ENCODE results near the gene NOP10.
A peak's percentile ranks its signal among the peaks of the same experiment; 100 is the strongest.

NOP10 gene

GRCh38 chr15:34330279-34330678 lies 12.7 kb downstream of the NOP10 start:
- no peak for DNase-seq

- DNase-seq = no peak
Measured at GRCh38 chr15:34329006-34329405, 13.9 kb downstream of the NOP10 start.

GRCh38 chr15:34327906-34328305 lies 15.0 kb downstream of the NOP10 start:
- no peak for DNase-seq

- DNase-seq = no peak
Measured at GRCh38 chr15:34325368-34325767, 17.6 kb downstream of the NOP10 start.

- DNase-seq = no peak
Measured at GRCh38 chr15:34324933-34325332, 18.0 kb downstream of the NOP10 start.

- DNase-seq = no peak
Measured at GRCh38 chr15:34323217-34323616, 19.7 kb downstream of the NOP10 start.

- peak; percentile 55 for DNase-seq
Measured at GRCh38 chr15:34318277-34319079, 24.5 kb downstream of the NOP10 start.

- DNase-seq = no peak
Measured at GRCh38 chr15:34314491-34315490, 28.1 kb downstream of the NOP10 start.

- DNase-seq = no peak
Measured at GRCh38 chr15:34311563-34311962, 31.4 kb downstream of the NOP10 start.

- no peak for DNase-seq
Measured at GRCh38 chr15:34304613-34305012, 38.3 kb downstream of the NOP10 start.

- DNase-seq = no peak
Measured at GRCh38 chr15:34301058-34301457, 41.9 kb downstream of the NOP10 start.

GRCh38 chr15:34297059-34297458 lies 45.9 kb downstream of the NOP10 start:
- DNase-seq = no peak

- DNase-seq = no peak
Measured at GRCh38 chr15:34292621-34293020, 50.3 kb downstream of the NOP10 start.
